HG02943 (cell line): ENCODE data around the gene AURKAIP1.

Source experiments
- ATAC-seq: cut with Tn5 transposase; IDR thresholded peaks from one replicate; pipeline ENCODE4 v1.9.1; 2021; ENCODE audit warnings: mild to moderate bottlenecking, low read depth, moderate library complexity; ENCODE audit not compliant: unreplicated experiment

The AURKAIP1 gene

DNA sequence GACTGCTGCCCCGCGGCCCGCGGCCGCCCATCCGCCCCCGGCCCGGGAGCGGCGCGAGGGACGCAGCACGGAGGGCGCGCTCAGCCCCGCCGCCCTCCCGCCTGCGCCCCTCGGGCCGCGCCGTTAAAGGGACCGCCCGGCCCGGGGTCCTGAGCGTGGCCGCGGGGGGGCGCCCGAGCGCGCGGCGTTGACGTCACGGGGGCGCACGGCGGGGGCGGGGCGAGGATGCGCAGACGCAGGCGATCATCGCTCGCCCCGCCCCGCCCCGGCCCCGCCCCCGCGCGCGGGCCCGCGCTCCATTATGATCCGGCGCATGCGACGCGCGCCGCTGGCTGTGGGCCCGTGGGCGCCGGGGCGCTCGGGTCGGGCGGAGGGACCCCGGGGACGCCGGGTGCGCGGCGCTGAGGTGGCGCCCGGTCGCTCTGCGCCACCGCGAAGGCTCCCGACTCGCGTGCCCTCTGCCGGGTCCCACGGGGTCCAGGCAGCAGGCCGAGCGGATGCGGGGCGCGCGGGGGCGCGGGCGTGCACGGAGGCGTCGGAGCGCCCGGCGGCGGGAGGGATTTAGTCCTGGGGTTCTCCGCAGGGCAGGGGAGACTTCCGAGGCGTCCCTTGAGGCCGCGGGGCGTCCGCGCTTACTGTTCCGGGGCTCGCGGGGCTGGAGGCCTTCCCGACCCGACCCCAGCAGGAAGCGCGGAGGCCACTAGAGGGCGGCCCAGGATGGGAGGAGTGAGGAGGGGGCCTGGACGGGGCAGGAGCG, 25.6 kb downstream of the AURKAIP1 start, which contains the start of gene DVL1:
DVL1 (minus strand) TSS at position 163 of the 757 bp plus-strand sequence. CDS start 353 bp downstream, outside the sequence.
- ATAC-seq, result no peak

DNA sequence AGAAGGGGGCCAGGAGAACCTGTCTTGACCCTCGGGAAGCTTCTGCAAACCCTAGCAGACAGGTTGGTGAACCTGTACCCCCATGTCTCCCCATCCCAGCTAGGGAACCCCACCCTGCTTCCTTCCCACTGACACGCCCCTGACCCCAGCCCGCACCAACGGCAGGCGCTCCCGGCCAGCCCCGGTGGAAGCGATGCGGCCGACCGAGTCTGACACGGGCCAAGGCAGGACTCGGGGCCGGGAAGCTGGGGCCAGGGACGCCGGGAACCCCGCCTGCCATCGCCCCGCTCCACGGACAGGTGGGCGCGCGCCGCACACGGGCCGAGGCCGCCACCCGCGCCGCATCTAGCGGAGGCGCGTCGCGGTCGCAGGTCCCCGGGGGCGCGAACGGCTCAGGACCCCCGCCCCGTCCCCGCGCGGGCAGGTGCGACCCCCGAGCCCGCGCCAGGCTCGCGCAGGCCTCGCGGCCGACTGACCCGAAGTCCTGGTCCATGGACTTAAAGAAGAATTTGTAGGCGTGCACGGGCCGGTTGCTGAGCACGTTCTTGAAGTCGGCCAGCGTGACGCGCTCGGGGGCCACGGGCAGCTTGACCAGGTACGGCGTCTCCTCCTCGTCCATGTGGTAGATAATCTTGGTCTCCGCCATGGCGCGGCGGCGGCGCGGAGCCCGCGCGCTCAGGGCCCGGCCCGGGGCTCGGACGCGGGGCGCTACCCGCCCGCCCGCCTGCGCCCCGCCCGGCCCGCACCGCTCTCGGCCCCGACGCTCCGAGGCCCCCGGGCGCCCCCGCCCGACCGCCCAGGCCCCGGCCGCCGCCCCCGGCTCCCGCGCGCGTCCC, 26.4 kb downstream of the AURKAIP1 start:
- no peak for ATAC-seq

DNA sequence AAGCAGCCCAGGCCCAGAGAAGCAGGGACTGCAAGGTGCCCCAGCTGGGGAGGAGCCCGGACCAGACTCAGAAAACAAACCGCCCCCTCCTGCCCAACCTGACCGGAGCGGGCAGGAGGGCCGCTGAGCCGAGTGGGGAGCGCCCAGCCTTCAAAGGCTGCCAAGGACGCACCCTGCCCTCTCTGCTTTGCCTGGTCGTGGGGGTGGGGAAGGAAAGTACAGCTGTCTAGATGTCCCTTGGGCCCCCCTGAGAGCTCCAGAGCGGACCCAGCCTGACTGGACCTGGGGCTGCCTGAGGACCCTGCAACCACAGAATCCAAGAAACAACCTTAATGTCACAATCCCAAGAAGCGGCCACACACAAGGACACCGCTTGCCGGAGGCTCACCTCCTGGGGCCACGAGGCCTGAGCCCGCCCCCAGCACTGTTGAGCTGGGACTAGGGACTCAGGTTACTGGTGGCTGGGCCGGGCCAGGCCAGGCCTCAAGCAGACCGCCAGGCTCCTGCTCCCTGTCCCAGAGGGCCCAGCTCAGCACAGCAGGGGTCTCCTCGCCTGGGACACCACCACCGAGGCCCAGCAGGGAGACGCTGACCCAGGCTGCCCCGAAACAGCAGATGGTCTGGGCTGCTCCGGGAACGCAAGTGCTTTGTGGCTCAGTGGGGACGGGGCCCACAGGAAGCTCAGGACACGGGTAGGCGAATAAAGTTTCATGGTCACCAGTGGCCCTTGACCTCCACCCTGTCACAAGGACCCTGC, 27.2 kb downstream of the AURKAIP1 start:
- no peak for ATAC-seq

DNA sequence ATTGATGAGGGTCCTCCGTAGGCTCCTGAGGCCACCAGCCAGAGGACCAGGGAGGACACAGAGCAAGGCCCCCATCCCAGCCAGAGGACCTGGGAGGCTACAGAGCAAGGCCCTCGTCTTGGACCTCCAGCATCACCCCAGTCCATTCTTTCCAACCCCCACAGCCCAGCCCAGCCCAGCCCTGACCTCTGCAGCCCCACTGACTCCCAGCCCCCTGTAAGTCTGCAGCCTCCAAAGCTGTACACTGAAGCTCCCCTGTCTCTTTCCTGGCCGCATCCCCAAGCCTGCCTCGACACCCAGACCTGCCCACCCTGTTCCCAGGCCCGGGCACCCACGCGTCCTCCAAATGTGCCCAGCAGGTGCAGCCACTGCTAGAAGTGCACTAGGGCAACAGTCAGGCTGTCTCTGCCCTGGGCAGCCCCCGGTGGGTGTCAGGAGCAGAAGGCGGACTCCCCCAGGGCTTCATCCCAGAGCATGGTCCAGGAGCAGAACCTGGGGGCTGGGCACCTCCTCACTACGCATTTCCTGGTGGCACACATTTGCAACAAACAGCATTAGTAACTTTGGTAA, 27.9 kb downstream of the AURKAIP1 start:
- no peak for ATAC-seq

DNA sequence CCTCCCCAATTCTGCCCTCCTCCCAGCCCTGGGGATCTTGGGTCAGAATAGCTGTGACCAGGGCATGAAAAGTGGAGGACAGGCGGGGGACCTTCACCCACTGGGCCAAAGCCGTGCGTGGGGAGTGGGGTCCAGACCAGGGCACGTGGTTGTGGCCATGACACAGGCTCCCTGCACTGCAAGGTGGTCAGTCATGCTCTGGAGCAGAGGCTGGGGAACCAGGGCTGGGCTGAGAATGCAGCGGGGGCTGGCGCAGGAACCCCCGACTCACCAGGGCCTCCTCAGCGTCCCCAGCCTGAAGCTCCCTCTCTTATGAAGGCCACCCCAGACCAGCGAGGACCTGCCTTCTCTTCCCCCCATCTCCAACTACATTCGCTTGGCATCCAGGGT, 28.5 kb downstream of the AURKAIP1 start:
- ATAC-seq, result no peak

DNA sequence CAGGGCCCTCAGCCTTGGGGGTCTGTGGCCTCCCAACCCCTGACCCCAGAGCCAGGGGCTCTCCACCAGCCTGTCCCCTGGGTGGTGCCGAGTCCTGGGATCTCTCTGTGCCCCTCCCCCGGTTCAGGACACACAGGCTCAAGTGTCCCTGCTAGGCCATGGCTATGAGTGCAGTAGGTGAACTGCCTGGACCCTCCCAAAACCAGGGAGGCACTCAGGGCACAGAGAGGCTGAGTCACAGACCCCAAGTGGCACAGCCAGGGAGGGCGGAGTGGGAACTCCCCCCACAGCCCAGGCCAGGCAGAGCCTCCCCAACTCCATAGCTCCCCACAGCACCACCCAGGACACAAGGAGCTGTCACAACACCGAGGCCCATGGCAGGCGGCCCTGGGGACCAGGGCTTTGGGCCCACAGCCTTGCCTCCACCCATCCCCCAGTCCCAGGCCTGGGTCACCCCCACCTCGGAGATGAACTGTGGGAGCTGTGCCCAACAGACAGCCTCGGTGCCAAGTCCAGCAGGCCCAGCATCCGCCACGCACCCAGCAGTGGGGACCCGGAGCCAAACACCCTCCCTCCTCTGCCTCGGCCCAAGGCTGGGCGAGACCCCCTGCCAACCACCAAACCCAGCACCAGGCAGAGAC, 29.0 kb downstream of the AURKAIP1 start:
- no peak for ATAC-seq

DNA sequence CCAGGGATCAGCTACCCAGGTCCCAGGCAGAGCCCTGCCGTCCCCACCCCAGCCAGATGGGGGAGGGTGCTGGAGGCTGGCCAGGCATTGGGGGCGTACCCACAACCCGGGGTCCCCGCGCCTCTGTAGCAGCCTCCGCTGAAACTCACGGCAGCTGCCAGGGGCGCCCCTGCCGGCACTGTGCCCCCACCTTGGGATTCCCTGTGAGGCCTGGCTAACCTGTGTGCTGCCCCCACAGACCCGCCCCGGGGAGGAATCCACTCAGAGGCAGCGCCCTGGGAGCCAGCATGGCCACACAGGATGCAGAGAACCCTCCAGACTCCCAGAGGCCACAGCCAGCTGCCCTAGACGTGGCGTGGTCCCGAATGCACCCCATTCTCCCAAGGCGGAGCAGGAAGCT, 29.6 kb downstream of the AURKAIP1 start:
- ATAC-seq, result no peak

DNA sequence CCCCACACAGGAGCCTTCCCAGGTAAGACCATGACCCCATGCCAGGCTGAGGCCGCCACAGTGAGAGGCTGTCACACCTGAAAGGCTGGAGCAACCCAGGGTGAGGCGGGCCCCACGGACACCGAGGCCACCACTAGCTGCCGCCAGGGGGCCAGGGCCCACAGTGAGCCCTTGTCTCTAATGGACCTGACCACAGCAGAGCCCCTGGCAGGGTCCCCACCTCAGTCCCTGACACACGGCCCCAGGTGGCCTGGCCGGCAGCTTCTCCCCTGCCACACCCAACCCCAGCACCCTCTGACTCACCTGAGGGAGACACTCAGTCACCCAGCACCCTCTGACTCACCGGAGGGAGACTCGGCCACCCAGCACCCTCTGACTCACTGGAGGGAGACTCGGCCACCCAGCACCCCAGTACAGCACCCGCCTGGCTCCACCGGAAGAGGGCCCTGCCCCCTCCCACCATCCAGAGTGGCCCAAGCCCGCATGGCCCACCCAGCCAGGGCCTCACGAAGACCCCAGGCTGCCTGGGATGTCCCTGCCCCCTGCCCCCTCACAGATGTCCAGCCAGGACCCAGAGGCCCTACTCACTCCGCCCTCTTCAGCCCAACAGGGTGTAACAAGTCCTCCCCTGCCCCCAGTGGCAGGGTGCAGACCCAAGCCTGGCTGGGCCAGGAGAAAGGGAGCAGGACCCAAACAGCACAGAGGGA, 30.2 kb downstream of the AURKAIP1 start:
- ATAC-seq, result no peak

DNA sequence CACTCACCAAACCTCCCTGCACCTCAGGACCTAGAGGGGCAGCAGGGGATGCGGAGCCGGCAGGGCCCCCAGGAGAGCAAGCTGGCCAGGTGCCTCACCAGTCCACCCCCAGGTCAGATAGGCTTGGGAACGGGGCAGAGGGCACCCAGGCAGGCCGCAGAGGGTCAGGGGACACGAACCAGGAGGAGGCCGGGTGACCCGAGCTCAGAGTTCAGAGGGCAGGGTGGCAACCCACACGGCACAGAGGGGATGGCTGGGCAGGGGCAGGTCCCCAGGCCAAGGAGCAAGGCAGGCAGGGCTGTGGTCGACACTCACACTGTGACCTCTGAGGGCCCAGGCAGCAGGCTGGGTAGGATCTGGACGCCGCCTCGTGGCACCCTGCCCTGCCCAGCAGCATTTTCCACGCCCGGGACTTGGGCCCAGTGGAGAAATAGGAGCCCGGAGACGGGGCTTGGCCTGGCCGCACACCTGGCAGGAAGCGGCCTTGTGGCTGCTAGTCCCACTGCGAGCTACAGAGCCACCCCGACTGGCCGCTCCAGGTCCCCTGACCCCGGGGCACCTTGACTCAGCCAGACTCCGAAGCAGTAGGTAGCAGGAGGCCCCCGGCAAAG, 31.1 kb downstream of the AURKAIP1 start:
- ATAC-seq, result no peak

DNA sequence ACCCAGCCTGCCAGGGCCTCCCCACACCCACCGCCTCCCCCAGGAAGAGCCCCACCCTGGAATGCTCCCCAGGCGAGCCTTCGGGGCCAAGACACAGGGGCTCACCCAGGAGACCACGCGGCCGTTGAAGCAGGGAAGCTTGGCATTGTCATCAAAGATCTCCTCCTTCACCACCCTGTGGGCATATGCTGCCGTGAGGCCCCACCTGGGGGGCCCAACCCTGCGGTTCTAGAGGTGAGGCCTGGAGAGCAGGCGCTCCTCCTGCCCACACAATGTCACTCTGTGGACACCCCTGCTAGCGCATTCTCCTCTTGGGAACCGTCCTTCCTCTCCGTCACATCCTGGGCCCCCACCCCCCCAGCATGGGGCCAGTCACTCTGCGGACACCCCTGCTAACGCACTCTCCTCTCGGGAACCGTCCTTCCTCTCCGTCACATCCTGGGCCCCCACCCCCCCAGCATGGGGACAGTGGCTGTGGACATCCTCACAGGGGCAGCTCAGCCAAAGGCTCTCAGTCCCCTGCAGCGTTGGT, 32.4 kb downstream of the AURKAIP1 start:
- ATAC-seq, result no peak

DNA sequence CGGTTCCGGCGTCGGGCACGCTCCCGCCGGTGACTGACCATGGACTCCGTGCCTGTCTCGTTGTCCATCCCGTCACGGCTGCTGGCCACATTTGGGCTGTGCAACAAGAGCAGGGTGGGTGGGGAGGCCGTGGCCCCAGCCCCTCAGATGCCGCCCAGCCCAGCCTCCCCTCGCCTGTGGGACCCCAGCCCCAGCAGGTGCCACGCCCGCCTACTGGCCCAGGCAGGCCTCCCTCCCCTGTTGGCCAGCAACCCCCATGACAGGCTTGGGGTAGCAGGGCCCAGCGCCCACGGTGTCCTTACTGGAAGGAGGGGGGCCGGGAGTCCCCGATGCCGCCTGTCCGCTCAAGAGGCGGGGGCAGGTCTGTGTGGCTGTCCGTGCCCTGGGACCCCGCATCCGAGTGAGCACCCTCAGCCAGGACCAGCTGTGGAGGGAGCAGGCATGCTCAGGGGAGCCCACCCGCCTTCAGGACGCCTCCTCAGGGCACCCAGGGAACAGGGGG, 32.9 kb downstream of the AURKAIP1 start:
- no peak for ATAC-seq

DNA sequence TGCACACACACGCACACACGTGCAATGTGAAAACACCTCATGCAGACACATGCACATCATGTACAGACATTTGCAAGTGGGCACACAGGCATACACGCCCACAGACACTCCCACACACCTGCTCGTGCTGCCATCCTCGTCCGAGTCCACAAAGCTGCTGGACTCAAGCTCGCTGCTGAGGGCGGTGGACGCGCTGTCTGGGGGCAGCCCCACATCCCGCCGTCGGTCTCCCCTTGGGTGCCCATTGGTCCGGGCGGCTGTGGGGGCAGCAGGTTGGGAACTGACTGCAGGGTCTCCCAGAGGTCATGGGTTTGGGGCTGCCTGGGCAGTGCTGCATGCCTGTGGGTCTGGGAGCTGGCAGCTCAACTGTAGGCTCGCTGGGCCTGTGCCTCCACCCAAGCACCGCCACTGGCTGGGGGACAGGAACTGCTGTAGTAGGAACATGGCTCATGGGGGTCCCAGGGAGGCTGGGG, 33.4 kb downstream of the AURKAIP1 start:
- no peak for ATAC-seq

DNA sequence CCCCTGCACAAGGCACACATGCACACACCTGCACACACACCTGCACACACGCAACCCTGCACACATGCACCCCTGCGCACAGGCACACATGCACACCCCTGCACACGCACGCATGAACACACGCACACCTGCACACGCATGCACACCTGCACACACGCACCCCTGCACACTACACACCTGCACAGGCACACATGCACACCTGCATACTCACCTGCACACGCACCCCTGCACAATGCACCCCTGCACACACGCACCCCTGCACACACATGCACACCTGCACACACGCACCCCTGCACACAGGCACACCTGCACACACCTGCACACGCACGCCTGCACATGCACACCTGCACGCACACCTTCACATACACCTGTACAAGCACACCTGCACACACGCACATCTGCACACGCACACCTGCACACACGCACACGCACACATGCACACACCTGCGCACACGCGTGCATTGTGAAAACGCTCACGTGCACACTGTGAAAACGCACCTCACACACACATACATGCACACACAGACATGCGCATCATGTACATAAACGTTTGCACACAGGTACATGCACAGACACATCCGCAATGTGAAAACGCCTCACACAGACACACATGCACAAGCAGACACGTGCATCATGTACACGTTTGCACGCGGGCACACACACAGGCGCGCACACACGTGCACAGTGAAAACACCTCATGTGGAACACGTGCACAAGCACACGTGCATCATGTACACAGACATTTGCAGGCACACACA, 34.0 kb downstream of the AURKAIP1 start:
- ATAC-seq, result no peak

DNA sequence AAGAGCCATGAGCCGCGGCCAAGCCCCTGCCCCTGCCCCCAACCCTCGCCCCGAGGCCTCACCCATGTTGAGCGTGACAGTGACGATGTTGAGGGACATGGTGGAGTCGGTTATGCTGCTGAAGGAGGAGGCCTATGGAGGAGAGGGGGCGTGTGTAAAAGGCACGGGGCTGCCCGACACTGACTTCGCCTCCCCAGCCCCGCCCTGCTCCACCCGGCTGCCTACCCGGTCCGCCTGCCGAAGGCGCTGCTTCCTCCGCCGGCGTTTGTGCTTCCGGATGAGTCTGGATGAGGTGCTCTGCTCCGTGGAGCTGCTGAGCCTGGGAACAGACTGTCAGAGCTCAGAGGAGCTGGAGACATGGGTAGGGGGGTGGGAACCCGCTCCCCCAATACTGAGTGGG, 34.8 kb downstream of the AURKAIP1 start:
- ATAC-seq, result no peak

DNA sequence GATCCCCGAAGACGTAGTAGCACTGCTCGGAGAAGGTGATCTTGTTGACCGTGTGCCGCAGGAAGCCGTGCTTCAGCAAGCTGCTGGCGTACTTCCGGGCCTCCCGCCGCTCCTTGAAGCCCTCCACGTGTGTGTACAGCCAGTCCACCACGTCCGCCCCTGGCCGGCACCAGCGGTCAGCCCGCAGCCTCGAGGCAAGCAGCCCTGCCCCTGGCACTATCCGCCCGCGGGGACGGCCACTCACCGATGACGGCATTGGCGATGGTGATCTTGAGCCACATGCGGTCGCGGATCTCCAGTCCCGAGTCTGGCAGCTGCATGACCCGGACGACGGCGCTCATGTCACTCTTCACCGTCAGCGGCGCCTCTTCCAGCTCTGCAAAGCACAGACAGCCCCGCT, 36.7 kb downstream of the AURKAIP1 start:
- ATAC-seq, result no peak

DNA sequence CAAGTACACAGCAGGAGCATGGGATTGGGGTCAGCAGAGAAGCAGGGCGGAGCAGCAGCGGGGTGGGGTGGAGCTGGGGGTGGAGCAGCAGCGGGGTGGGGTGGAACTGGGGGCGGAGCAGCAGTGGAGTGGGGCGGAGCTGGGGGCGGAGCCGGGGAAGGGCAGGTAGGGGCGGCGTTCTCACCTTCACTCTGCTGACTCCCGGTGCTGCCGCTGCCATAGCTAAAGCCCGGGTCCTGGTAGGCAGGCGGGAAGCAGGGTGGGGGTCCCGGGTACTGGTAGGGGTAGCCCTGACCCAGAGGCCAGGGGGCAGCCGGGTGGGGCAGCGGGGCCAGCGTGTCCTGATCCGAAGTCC, 37.2 kb downstream of the AURKAIP1 start:
- ATAC-seq, result no peak

DNA sequence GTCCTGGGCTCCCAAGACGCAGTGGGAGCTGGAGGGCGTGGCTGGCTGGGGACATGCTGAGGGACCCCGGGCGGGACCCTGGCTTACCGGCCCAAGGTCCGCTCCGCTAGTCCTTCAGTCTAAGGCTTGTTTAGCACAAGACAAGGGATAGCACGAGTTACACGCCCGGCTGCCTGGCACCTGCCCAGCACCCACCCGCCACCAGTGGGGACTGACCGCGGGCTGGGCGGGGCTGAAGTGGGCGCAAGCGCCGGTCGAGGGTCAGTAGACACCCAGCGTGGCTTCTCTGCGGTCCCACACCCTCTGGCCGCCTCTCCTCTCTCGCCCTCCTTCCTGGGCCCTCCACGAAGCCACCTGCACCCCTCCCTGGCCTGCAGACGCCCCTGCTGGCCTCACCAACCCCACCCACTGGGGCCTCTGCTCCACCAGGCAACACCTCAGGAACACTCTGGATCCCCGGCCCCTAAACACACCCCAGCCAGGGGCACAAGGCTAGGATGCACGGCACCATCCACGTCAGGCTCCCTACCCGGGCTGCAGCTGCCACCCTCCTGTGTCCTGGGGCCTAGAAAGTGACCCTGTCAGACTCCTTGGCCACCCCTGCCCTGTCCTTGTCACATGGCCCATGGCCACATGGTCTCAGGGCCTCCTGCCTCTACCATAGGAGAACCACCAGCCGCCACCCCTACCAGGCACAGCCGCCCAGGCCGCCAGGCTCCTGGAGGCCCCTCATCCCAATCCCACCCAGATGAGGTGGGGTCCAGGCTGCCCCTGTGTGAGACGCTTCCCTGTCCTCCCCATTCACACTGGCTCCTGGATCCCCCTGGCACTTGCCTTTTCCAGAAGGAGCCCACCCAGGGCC, 37.8 kb downstream of the AURKAIP1 start:
- no peak for ATAC-seq
